Measurements from ENCODE around the gene MAPRE3.
"Not testable (repeated sequence)": the region's sequence is repeated elsewhere in the genome, so short reads cannot be mapped to it uniquely, and the experiment has no call there.

MAPRE3 gene

GRCh38 chr2:26970244-26970927, at the start of gene MAPRE3:
Gene MAPRE3 (plus strand): TSS chr2:26970637. CDS start chr2:27022219, 51,582 bp downstream.
- peak; percentile 97 for DNase-seq

- no peak for DNase-seq
Measured at GRCh38 chr2:26921323-26921722, 49.1 kb upstream of the MAPRE3 start.

- peak; percentile 24 for DNase-seq
Measured at GRCh38 chr2:26922405-26923188, 47.8 kb upstream of the MAPRE3 start.

GRCh38 chr2:26923189-26923466, 47.3 kb upstream of the MAPRE3 start:
- DNase-seq: not testable (repeated sequence)

- DNase-seq: no peak
Measured at GRCh38 chr2:26924731-26925099, 45.7 kb upstream of the MAPRE3 start.

- no peak for DNase-seq
Measured at GRCh38 chr2:26925100-26925791, 45.2 kb upstream of the MAPRE3 start.

- DNase-seq: no peak
Measured at GRCh38 chr2:26927221-26927620, 43.2 kb upstream of the MAPRE3 start.

GRCh38 chr2:26932974-26933373, 37.5 kb upstream of the MAPRE3 start:
- DNase-seq: no peak

- DNase-seq: no peak
Measured at GRCh38 chr2:26933431-26934334, 36.8 kb upstream of the MAPRE3 start.

GRCh38 chr2:26934335-26934724, 36.1 kb upstream of the MAPRE3 start:
- DNase-seq: no peak

GRCh38 chr2:26934985-26935384, 35.5 kb upstream of the MAPRE3 start:
- DNase-seq: no peak

- DNase-seq: no peak
Measured at GRCh38 chr2:26936855-26937254, 33.6 kb upstream of the MAPRE3 start.

GRCh38 chr2:26938399-26939118, 31.9 kb upstream of the MAPRE3 start:
- DNase-seq: no peak

- peak; percentile 21 for DNase-seq
Measured at GRCh38 chr2:26940001-26940400, 30.4 kb upstream of the MAPRE3 start.

GRCh38 chr2:26941486-26941885, 29.0 kb upstream of the MAPRE3 start:
- DNase-seq: no peak

- DNase-seq: no peak
Measured at GRCh38 chr2:26942543-26943295, 27.7 kb upstream of the MAPRE3 start.

- DNase-seq: no peak
Measured at GRCh38 chr2:26945991-26946750, 24.3 kb upstream of the MAPRE3 start.

GRCh38 chr2:26946841-26947784, 23.3 kb upstream of the MAPRE3 start:
- DNase-seq: peak; percentile 21

GRCh38 chr2:26948800-26949199, 21.6 kb upstream of the MAPRE3 start:
- DNase-seq: no peak

- DNase-seq: no peak
Measured at GRCh38 chr2:26950246-26950645, 20.2 kb upstream of the MAPRE3 start.

All from NCI-H524 treated with DMSO at 0.1 percent for 48 hours (cell line).